Activated CD4-positive, alpha-beta T cell treated with anti-CD3 and anti-CD28 coated beads, Interleukin-2, amount 50 U/mL, for 24 hours (primary cell): ENCODE data around the gene HOXB13.

ENCODE experiments used
- DNase-seq, 2 donors: peaks; one replicate each; pipeline ENCODE4 v3.0.0-alpha.2; 2020; ENCODE audit warnings: low read depth in 1 of 2, low spot score in 1 of 2

Gene HOXB13

GRCh38 chr17:48748718-48749566 lies 20.4 kb upstream of the HOXB13 start:
- no peak for DNase-seq

- DNase-seq: no peak
Observed at GRCh38 chr17:48747445-48748363, 19.2 kb upstream of the HOXB13 start.

- no peak for DNase-seq
Observed at GRCh38 chr17:48746916-48747444, 18.4 kb upstream of the HOXB13 start.

GRCh38 chr17:48745381-48746275 lies 17.1 kb upstream of the HOXB13 start:
- no peak for DNase-seq

- DNase-seq: no peak
Observed at GRCh38 chr17:48740537-48740936, 12.0 kb upstream of the HOXB13 start.

- DNase-seq: no peak
Observed at GRCh38 chr17:48738803-48739526, 10.4 kb upstream of the HOXB13 start.

- no peak for DNase-seq
Observed at GRCh38 chr17:48738424-48738802, 9.9 kb upstream of the HOXB13 start.

GRCh38 chr17:48737330-48738043 lies 8.9 kb upstream of the HOXB13 start:
- no peak for DNase-seq

GRCh38 chr17:48735062-48735351 lies 6.5 kb upstream of the HOXB13 start:
- no peak for DNase-seq

- DNase-seq: no peak
Observed at GRCh38 chr17:48734333-48735061, 5.9 kb upstream of the HOXB13 start.

GRCh38 chr17:48733632-48734328 lies 5.2 kb upstream of the HOXB13 start:
- DNase-seq: no peak

- DNase-seq: no peak
Observed at GRCh38 chr17:48732688-48733629, 4.4 kb upstream of the HOXB13 start.

- DNase-seq: no peak
Observed at GRCh38 chr17:48731355-48731754, 2.8 kb upstream of the HOXB13 start.

GRCh38 chr17:48730240-48730550 lies 1.6 kb upstream of the HOXB13 start:
- DNase-seq: no peak

- DNase-seq: no peak
Observed at GRCh38 chr17:48729335-48730239, 1.0 kb upstream of the HOXB13 start.

GRCh38 chr17:48727415-48728175 lies 955 bp downstream of the HOXB13 start:
- DNase-seq: no peak
